ENCODE data around the gene BATF2. TPM values are rescaled to one million over a fixed set of nuclear protein-coding genes. Genes with fewer than 3 reads are reported as not detected.

BATF2 gene
- total and polyA plus RNA-seq, 9 of the 15 experiments (the other 6 are each of a cell fraction or from before 2014, with no cell fraction given), result 1.7 to 8.9 (median 6.4) TPM

- no peak for TF ChIP-seq CUX1 (CRISPR knock-in tag; IDR thresholded peaks at IDR 0.05)
- TF ChIP-seq MEF2D (tag; conservative IDR thresholded peaks at IDR 0.05; ENCODE audit: low read depth), result no peak
- no peak for TF ChIP-seq RFX1 (IDR thresholded peaks at IDR 0.05)
- TF ChIP-seq ZNF395 (CRISPR knock-in tag; IDR thresholded peaks at IDR 0.05), result no peak
- TF ChIP-seq MTA1 (IDR thresholded peaks at IDR 0.05; ENCODE audit: borderline replicate concordance), result no peak
- no peak for TF ChIP-seq HNRNPUL1 (IDR thresholded peaks at IDR 0.05; ENCODE audit: low read length)
- TF ChIP-seq CBX5 (IDR thresholded peaks at IDR 0.05; ENCODE audit: borderline replicate concordance, low read depth), result no peak
- no peak for TF ChIP-seq ZNF668 (CRISPR knock-in tag; IDR thresholded peaks at IDR 0.05)
- TF ChIP-seq POLR2AphosphoS5 (IDR thresholded peaks at IDR 0.05; ENCODE audit: control insufficient read depth, insufficient read depth, low read depth, low read length), result 0 out of 2 replicates have a peak, but pooled peaks have one; percentile 28
- no peak for TF ChIP-seq FOSL1 (tag; conservative IDR thresholded peaks at IDR 0.05)
- no peak for TF ChIP-seq HEY1 (CRISPR knock-in tag; IDR thresholded peaks at IDR 0.05; ENCODE audit: borderline replicate concordance)
- no peak for TF ChIP-seq TAF1 (IDR thresholded peaks at IDR 0.05; ENCODE audit: control insufficient read depth, extremely low read depth, insufficient read depth, low read length, severe bottlenecking)
- TF ChIP-seq U2AF1 (optimal IDR thresholded peaks at IDR 0.05; ENCODE audit: low read depth, low read length), result no peak
- no peak for TF ChIP-seq MTF1 (CRISPR knock-in tag; IDR thresholded peaks at IDR 0.05; ENCODE audit: borderline replicate concordance)
- TF ChIP-seq SRSF9 (IDR thresholded peaks at IDR 0.05; ENCODE audit: borderline replicate concordance, low read depth, low read length), result no peak
- no peak for TF ChIP-seq EP400 (IDR thresholded peaks at IDR 0.05)
- peak; percentile 47; the same call in 1 of the 2 replicates for TF ChIP-seq NCOR1 (IDR thresholded peaks at IDR 0.05)
- no peak for TF ChIP-seq MYC (IDR thresholded peaks at IDR 0.05; ENCODE audit: low read depth, low read length)
- TF ChIP-seq MYC (CRISPR knock-in tag; IDR thresholded peaks at IDR 0.05; ENCODE audit: borderline replicate concordance, low read depth), result no peak
- TF ChIP-seq NFIC (IDR thresholded peaks at IDR 0.05), result no peak
- TF ChIP-seq MCM3 (IDR thresholded peaks at IDR 0.05), result no peak
- TF ChIP-seq CCAR2 (IDR thresholded peaks at IDR 0.05; ENCODE audit: low read depth, low read length), result no peak
- no peak for TF ChIP-seq ZNF780A (CRISPR knock-in tag; IDR thresholded peaks at IDR 0.05)
- no peak for TF ChIP-seq HIVEP1 (CRISPR knock-in tag; IDR thresholded peaks at IDR 0.05)
These were observed 36.1 kb downstream of the BATF2 start (continued) for GRCh38 chr11:64960719-64961118.
